Rectal smooth muscle tissue (tissue), 1 donor: ENCODE results near the gene HMG20A.

Experiments
- H3K27ac ChIP-seq: one replicate; pipeline ENCODE4 v1.7.0; 2013; ENCODE audit warnings: low read depth, low read length, inconsistent platforms
- H3K27me3 ChIP-seq: one replicate; pipeline ENCODE4 v1.7.0; 2013; ENCODE audit warnings: low read length; ENCODE audit not compliant: control insufficient read depth, insufficient read depth
- H3K36me3 ChIP-seq: one replicate; pipeline ENCODE4 v1.7.0; 2013; ENCODE audit warnings: low read length; ENCODE audit not compliant: control insufficient read depth, insufficient read depth
- H3K4me1 ChIP-seq: one replicate; pipeline ENCODE4 v1.7.0; 2013; ENCODE audit warnings: low read length; ENCODE audit not compliant: control insufficient read depth, insufficient read depth
- H3K4me3 ChIP-seq: one replicate; pipeline ENCODE4 v1.7.0; 2013; ENCODE audit warnings: low read length
- H3K9ac ChIP-seq: one replicate; pipeline ENCODE4 v1.7.0; 2013; ENCODE audit warnings: low read length

Gene HMG20A

GRCh38 chr15:77526595-77527163, 106.0 kb downstream of the HMG20A start:
- no peak overlapping the region for H3K9ac ChIP-seq
- H3K27me3 ChIP-seq: no peaks in the 10 kb centered on the region
- no peak overlapping the region for H3K4me3 ChIP-seq
- H3K27ac ChIP-seq: no peak overlapping the region
- H3K36me3 ChIP-seq: no peaks in the 10 kb centered on the region
- H3K4me1 ChIP-seq: no peaks in the 10 kb centered on the region

GRCh38 chr15:77527164-77527778, 106.6 kb downstream of the HMG20A start:
- H3K27me3 ChIP-seq: no peaks in the 10 kb centered on the region
- no peak overlapping the region for H3K27ac ChIP-seq
- H3K4me3 ChIP-seq: no peak overlapping the region
- no peaks in the 10 kb centered on the region for H3K4me1 ChIP-seq
- H3K36me3 ChIP-seq: no peaks in the 10 kb centered on the region
- H3K9ac ChIP-seq: no peak overlapping the region

- Histone ChIP-seq H3K9ac (no peak overlapping the region), H3K4me1 (no peaks in the 10 kb centered on the region), H3K27me3 (no peaks in the 10 kb centered on the region), H3K4me3 (no peak overlapping the region), H3K36me3 (no peaks in the 10 kb centered on the region), H3K27ac (no peak overlapping the region)
Measured at GRCh38 chr15:77527831-77528231, 107.1 kb downstream of the HMG20A start.

- Histone ChIP-seq H3K36me3 (no peaks in the 10 kb centered on the region), H3K27ac (no peak overlapping the region), H3K4me1 (no peaks in the 10 kb centered on the region), H3K27me3 (no peaks in the 10 kb centered on the region), H3K4me3 (no peak overlapping the region), H3K9ac (no peak overlapping the region)
Measured at GRCh38 chr15:77528290-77528967, 107.7 kb downstream of the HMG20A start.

GRCh38 chr15:77528968-77529319, 108.3 kb downstream of the HMG20A start:
- Histone ChIP-seq H3K36me3 (no peaks in the 10 kb centered on the region), H3K4me3 (no peak overlapping the region), H3K9ac (no peak overlapping the region), H3K27me3 (no peaks in the 10 kb centered on the region), H3K27ac (no peak overlapping the region), H3K4me1 (no peaks in the 10 kb centered on the region)

GRCh38 chr15:77529394-77530159, 108.9 kb downstream of the HMG20A start:
- H3K4me1 ChIP-seq: no peaks in the 10 kb centered on the region
- no peaks in the 10 kb centered on the region for H3K36me3 ChIP-seq
- no peaks in the 10 kb centered on the region for H3K27me3 ChIP-seq
- no peak overlapping the region for H3K9ac ChIP-seq
- H3K27ac ChIP-seq: no peak overlapping the region
- no peak overlapping the region for H3K4me3 ChIP-seq

GRCh38 chr15:77530576-77530975, 109.9 kb downstream of the HMG20A start:
- Histone ChIP-seq H3K4me1 (no peaks in the 10 kb centered on the region), H3K9ac (no peak overlapping the region)

GRCh38 chr15:77531191-77532000, 110.7 kb downstream of the HMG20A start:
- Histone ChIP-seq H3K27me3 (no peaks in the 10 kb centered on the region), H3K9ac (no peak overlapping the region), H3K36me3 (no peaks in the 10 kb centered on the region), H3K27ac (no peak overlapping the region), H3K4me1 (no peaks in the 10 kb centered on the region), H3K4me3 (no peak overlapping the region)

More at GRCh38 chr15:77530576-77530975, 109.9 kb downstream of the HMG20A start:
- no peaks in the 10 kb centered on the region for H3K36me3 ChIP-seq
- H3K4me3 ChIP-seq: no peak overlapping the region
- no peak overlapping the region for H3K27ac ChIP-seq
- H3K27me3 ChIP-seq: no peaks in the 10 kb centered on the region

- Histone ChIP-seq H3K4me1 (no peaks in the 10 kb centered on the region), H3K27ac (no peak overlapping the region), H3K27me3 (no peaks in the 10 kb centered on the region), H3K4me3 (no peak overlapping the region), H3K36me3 (no peaks in the 10 kb centered on the region), H3K9ac (no peak overlapping the region)
Measured at GRCh38 chr15:77532067-77532710, 111.5 kb downstream of the HMG20A start.

GRCh38 chr15:77532846-77533245, 112.2 kb downstream of the HMG20A start:
- Histone ChIP-seq H3K4me1 (no peaks in the 10 kb centered on the region), H3K9ac (no peak overlapping the region), H3K27me3 (no peaks in the 10 kb centered on the region), H3K36me3 (no peaks in the 10 kb centered on the region), H3K27ac (no peak overlapping the region), H3K4me3 (no peak overlapping the region)

GRCh38 chr15:77533578-77534430, 113.1 kb downstream of the HMG20A start:
- H3K4me3 ChIP-seq: no peak overlapping the region
- no peaks in the 10 kb centered on the region for H3K27me3 ChIP-seq
- H3K36me3 ChIP-seq: no peaks in the 10 kb centered on the region
- no peaks in the 10 kb centered on the region for H3K4me1 ChIP-seq
- H3K27ac ChIP-seq: no peak overlapping the region
- H3K9ac ChIP-seq: no peak overlapping the region
